ENCODE measurements around the gene KIAA1755.

- TF ChIP-seq CTCF (IDR thresholded peaks at IDR 0.05), result no peak
- no peak for TF ChIP-seq POLR2A (IDR thresholded peaks at IDR 0.05)
Measured at GRCh38 chr20:38270869-38271605, 10.5 kb upstream of the KIAA1755 start.
